ENCODE results near the gene PPFIA1. TPM values are rescaled to one million over a fixed set of nuclear protein-coding genes. Genes with fewer than 3 reads are reported as not detected.

PPFIA1 gene
- polyA plus RNA-seq, 1 of the 3 experiments (the other 2 are of a cell fraction): 37.4 TPM

DNA sequence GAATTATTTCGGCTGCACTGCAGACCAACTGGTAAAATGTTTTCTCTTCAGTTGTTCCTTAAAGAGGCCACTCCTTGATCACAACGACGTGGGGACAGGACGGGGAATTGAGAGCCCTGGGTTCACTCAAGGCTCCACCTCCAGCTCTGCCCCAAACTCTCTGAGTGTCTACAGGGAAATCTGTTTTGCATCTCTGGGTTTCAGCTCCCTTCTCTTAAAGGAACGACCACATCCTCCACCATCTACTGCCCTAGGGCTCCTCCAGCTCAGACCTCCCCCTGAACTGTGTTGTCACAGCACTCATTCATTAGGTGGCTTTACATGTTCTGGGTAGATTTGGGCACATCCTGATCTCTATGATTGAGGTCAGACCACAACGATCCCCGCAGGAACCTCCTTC, 5.1 kb upstream of the PPFIA1 start (continued):
- TF ChIP-seq, protein P1, sequence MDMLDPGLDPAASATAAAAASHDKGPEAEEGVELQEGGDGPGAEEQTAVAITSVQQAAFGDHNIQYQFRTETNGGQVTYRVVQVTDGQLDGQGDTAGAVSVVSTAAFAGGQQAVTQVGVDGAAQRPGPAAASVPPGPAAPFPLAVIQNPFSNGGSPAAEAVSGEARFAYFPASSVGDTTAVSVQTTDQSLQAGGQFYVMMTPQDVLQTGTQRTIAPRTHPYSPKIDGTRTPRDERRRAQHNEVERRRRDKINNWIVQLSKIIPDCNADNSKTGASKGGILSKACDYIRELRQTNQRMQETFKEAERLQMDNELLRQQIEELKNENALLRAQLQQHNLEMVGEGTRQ (IDR thresholded peaks at IDR 0.05; ENCODE audit: borderline replicate concordance, low read depth, low read length): no peak

GRCh38 chr11:70267405-70267950, 3.0 kb upstream of the PPFIA1 start:
- Histone ChIP-seq H3K27ac (ENCODE audit: low read depth in 2 of 2, low read length in 1 of 2) (no peak overlapping the region), H3K79me2 (ENCODE audit: insufficient read depth) (peaks cover 14% of the 10 kb centered on the region), H3K9me2 (no peaks in the 10 kb centered on the region), H3K36me3 (replicated peaks in 1 of 2; ENCODE audit: control insufficient read depth in 1 of 2, insufficient read depth in 2 of 2, low read length in 1 of 2) (peaks cover 4% of the 10 kb centered on the region in 2 experiments), H3K4me2 (no peak overlapping the region), H4K20me1 (ENCODE audit: insufficient read depth) (peaks cover 6% of the 10 kb centered on the region; the same call in 1 of the 2 replicates), H3K9me3 (no peaks in the 10 kb centered on the region), H2AFZ (ENCODE audit: low read depth) (no peak overlapping the region), H3K4me3 (ENCODE audit: low read depth in 2 of 2, low read length in 1 of 2) (no peak overlapping the region), H3F3A (replicated peaks; ENCODE audit: insufficient read depth) (no peaks in the 10 kb centered on the region), H3K4me1 (ENCODE audit: control insufficient read depth in 1 of 2, insufficient read depth in 2 of 2, low read depth in 1 of 2, low read length in 1 of 2) (peaks cover 3 to 7% of the 10 kb centered on the region in 2 experiments; a peak in 2 of 4 replicates), H3K27me3 (ENCODE audit: insufficient read depth) (peaks cover 10% of the 10 kb centered on the region; the same call in 1 of the 2 replicates), H3K9ac (no peak overlapping the region)
- no peak for TF ChIP-seq NRF1 (IDR thresholded peaks at IDR 0.05; ENCODE audit: low read depth, low read length)
- no peak for TF ChIP-seq TAF1 (IDR thresholded peaks at IDR 0.05; ENCODE audit: borderline replicate concordance, low read depth, low read length)
- 55% methylated on average over 4 of the region's 5 CpGs for WGBS (ENCODE audit: low lambda C conversion rate)
- ChIA-PET POLR2A (no interaction called here), CTCF (no interaction called here)
- DNase-seq: no peak

DNA sequence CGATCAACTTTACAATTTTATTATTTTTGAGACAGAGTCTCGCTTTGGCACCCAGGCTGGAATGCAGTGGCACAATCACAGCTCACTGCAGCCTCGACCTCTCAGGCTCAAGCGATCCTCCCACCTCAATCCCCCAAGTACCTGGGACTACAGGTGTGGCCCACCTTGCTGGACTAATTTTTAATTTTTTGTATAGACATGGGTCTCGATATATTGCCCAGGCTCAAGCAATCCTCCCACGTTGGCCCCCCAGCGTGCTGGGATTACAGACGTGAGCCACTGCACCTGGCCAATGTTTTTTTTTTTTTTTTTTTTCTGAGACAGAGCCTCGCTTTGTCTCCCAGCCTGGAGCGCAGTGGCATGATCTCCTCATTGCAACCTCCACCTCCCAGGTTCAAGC, 2.0 kb upstream of the PPFIA1 start:
- H3F3A ChIP-seq (replicated peaks; ENCODE audit: insufficient read depth): no peaks in the 10 kb centered on the region
- H3K9ac ChIP-seq: no peak overlapping the region
- no peaks in the 10 kb centered on the region for H3K9me3 ChIP-seq
- H4K20me1 ChIP-seq (ENCODE audit: insufficient read depth): peaks cover 6% of the 10 kb centered on the region; the same call in 1 of the 2 replicates
- no peak overlapping the region for H3K27ac ChIP-seq (ENCODE audit: low read depth in 2 of 2, low read length in 1 of 2)
- 87% methylated on average over 10 of the region's 10 CpGs for WGBS (ENCODE audit: low lambda C conversion rate)
- H3K4me2 ChIP-seq: no peak overlapping the region
- peaks cover 24% of the 10 kb centered on the region for H3K79me2 ChIP-seq (ENCODE audit: insufficient read depth)
- no peak overlapping the region for H2AFZ ChIP-seq (ENCODE audit: low read depth)
- TF ChIP-seq FOXJ3 (CRISPR knock-in tag; IDR thresholded peaks at IDR 0.05) (no peak), TEAD4 (IDR thresholded peaks at IDR 0.05; ENCODE audit: borderline replicate concordance, insufficient read depth) (no peak), TCF12 (IDR thresholded peaks at IDR 0.05) (no peak), MEF2A (IDR thresholded peaks at IDR 0.05; ENCODE audit: borderline replicate concordance, low read depth) (no peak), USF1 (IDR thresholded peaks at IDR 0.05; ENCODE audit: borderline replicate concordance, low read depth) (no peak), MXI1 (IDR thresholded peaks at IDR 0.05; ENCODE audit: low read depth, low read length) (no peak)
- TF ChIP-seq, protein P1 (IDR thresholded peaks at IDR 0.05; ENCODE audit: borderline replicate concordance, low read depth, low read length): no peak
- ChIA-PET POLR2A (no interaction called here), CTCF (no interaction called here)
- H3K4me3 ChIP-seq (ENCODE audit: low read depth in 2 of 2, low read length in 1 of 2): no peak overlapping the region
- H3K27me3 ChIP-seq (ENCODE audit: insufficient read depth): peaks cover 10% of the 10 kb centered on the region; the same call in 1 of the 2 replicates
- peaks cover 5 to 15% of the 10 kb centered on the region in 2 experiments for H3K36me3 ChIP-seq (replicated peaks in 1 of 2; ENCODE audit: control insufficient read depth in 1 of 2, insufficient read depth in 2 of 2, low read length in 1 of 2)
- no peak for DNase-seq
- H3K9me2 ChIP-seq: no peaks in the 10 kb centered on the region
- peaks cover 3 to 9% of the 10 kb centered on the region in 2 experiments; a peak in 2 of 4 replicates for H3K4me1 ChIP-seq (ENCODE audit: control insufficient read depth in 1 of 2, insufficient read depth in 2 of 2, low read depth in 1 of 2, low read length in 1 of 2)
